Measurements from ENCODE around the gene EFCAB6. TPM values are rescaled to one million over a fixed set of nuclear protein-coding genes. Genes with fewer than 3 reads are reported as not detected.

Gene EFCAB6
- total and polyA plus RNA-seq, 2 of the 4 experiments (the other 2 are of a cell fraction): 0.44 to 1.1 TPM

DNA sequence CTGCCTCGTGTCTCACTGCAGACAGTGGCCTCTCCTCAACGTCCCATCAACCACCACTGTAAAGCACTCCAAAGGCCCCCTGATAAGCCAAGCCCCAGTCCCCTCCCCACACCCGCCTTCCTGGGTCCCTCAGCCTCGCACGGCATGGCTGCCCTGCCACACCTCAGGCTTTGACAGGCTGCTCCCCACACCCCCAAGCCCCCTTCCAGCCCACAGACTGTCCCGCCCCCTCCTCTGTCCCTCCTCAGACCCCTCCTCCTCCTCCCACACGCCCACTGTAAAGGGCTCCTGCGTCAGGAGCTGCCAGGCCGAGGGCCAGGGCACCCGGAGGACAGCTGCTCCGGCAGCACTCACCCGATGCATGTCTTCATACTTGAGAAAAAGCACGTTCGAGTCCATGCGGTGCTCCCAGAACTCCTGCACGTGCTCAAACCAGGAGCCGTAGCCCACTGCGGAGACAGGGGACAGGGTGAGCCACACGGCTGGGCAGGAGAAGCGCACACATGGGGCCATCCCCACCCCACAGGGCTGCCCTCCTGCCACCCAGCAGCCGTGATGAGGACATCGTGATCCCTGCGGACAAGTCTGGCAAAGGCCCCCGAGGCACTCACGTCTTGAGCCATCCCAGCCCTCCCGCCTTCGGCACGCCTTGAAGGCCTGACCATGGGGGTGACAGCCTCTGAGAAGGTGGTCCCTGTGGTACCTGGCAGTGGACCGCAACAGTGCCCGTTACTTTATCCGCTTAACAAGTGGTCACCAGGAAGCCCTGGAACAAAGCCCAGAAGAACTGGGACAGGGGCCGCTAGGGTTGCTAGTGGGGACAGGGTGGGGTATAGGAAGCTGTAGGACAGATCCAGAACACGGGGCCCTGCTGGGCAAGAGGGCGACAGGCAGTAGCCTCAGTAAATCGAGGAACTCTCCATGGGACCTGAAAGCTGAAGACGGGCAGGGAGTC lies 21.5 kb upstream of the EFCAB6 start:
- H3K4me2 ChIP-seq (ENCODE audit: low read depth, low read length): no peak overlapping the region
- no peak overlapping the region for H2BK120ac ChIP-seq (ENCODE audit: low read depth, low read length)
- no peak overlapping the region for H4K8ac ChIP-seq (ENCODE audit: low read depth in 2 of 2, low read length in 2 of 2)
- POLR2A ChIA-PET (ENCODE audit: unreplicated experiment): no interaction called here
- in situ Hi-C loops (cut with MboI; ENCODE audit: low sequenced_read_pairs): no loop called here
- no peak overlapping the region for H4K91ac ChIP-seq (ENCODE audit: insufficient read depth, low read depth, low read length)
- H3K9me1 ChIP-seq (ENCODE audit: insufficient read depth, low read length): peaks cover 8% of the 10 kb centered on the region
- no peak overlapping the region for H2AFZ ChIP-seq (replicated peaks; ENCODE audit: low read length, poor library complexity)
- H3K4me1 ChIP-seq (ENCODE audit: control insufficient read depth, insufficient read depth, low read length): peaks cover 23% of the 10 kb centered on the region
- no peaks in the 10 kb centered on the region; the same call in 1 of the 2 replicates for H3K27me3 ChIP-seq (ENCODE audit: control insufficient read depth, insufficient read depth, low read length)
- no peaks in the 10 kb centered on the region for H3K79me1 ChIP-seq (ENCODE audit: low read depth in 1 of 2, low read length in 2 of 2)
- no peak overlapping the region for H3K4ac ChIP-seq (ENCODE audit: low read depth, low read length)
- H3K36me3 ChIP-seq (ENCODE audit: control insufficient read depth, insufficient read depth, low read length): peaks cover 7% of the 10 kb centered on the region; the same call in 1 of the 2 replicates
- TF ChIP-seq RFX5 (IDR thresholded peaks at IDR 0.05; ENCODE audit: low read depth, low read length): no peak
- TF ChIP-seq, protein P1, sequence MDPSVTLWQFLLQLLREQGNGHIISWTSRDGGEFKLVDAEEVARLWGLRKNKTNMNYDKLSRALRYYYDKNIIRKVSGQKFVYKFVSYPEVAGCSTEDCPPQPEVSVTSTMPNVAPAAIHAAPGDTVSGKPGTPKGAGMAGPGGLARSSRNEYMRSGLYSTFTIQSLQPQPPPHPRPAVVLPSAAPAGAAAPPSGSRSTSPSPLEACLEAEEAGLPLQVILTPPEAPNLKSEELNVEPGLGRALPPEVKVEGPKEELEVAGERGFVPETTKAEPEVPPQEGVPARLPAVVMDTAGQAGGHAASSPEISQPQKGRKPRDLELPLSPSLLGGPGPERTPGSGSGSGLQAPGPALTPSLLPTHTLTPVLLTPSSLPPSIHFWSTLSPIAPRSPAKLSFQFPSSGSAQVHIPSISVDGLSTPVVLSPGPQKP (IDR thresholded peaks at IDR 0.05; ENCODE audit: borderline replicate concordance, low read depth, low read length): no peak
- TF ChIP-seq CHD1 (IDR thresholded peaks at IDR 0.05; ENCODE audit: low read depth, low read length): no peak
- no peak for TF ChIP-seq MAFK (IDR thresholded peaks at IDR 0.05; ENCODE audit: low read depth, low read length)
- H3K23ac ChIP-seq (ENCODE audit: low read depth, low read length): no peak overlapping the region
- no peak overlapping the region for H3K14ac ChIP-seq (replicated peaks; ENCODE audit: low read depth, low read length)
- H4K5ac ChIP-seq (ENCODE audit: low read depth, low read length): no peak overlapping the region
- no peak overlapping the region for H3K9ac ChIP-seq (ENCODE audit: low read depth, low read length)
- no peak overlapping the region for H2BK5ac ChIP-seq (ENCODE audit: low read depth, low read length, poor library complexity, severe bottlenecking)
- WGBS, 2 experiments (ENCODE audit: extremely low coverage in 2 of 2, insufficient read length in 1 of 2): 73% methylated on average over 18 of the region's 36 CpGs; no CpG with 5 or more reads in 1 of the 2 experiments
- no peak overlapping the region for H3K27ac ChIP-seq (ENCODE audit: insufficient read depth, low read length)
- BruUV-seq (replicated peaks): no TSS peak
- no peak overlapping the region for H2AK5ac ChIP-seq (ENCODE audit: low read depth, low read length)
- DNase-seq (no peak), ATAC-seq (ENCODE audit: low read depth) (no peak)
- H3K9me3 ChIP-seq (ENCODE audit: control insufficient read depth, insufficient read depth, low read length): no peaks in the 10 kb centered on the region
- no peak overlapping the region for H3K4me3 ChIP-seq (ENCODE audit: insufficient read depth, low read depth, low read length)
- H2AK9ac ChIP-seq (replicated peaks; ENCODE audit: low read depth, low read length, poor library complexity): no peak overlapping the region
- intact Hi-C loops (cut with micrococcal nuclease): no loop called here
- H3K18ac ChIP-seq (ENCODE audit: low read depth, low read length): no peak overlapping the region
- H3K56ac ChIP-seq (ENCODE audit: extremely low read depth, insufficient read depth, low read length): no peak overlapping the region
- H2BK20ac ChIP-seq (ENCODE audit: low read depth, low read length): no peak overlapping the region
- no peak overlapping the region for H2BK15ac ChIP-seq (ENCODE audit: low read depth, low read length)
- dilution Hi-C loops (cut with HindIII; ENCODE audit: low sequenced_read_pairs, unreplicated experiment): no loop called here
- no peaks in the 10 kb centered on the region; the same call in 1 of the 2 replicates for H4K20me1 ChIP-seq (ENCODE audit: insufficient read depth, low read length)
- CTCF ChIA-PET: no interaction called here
